ENCODE measurements around the gene RAB3C.
A peak's percentile ranks its signal among the peaks of the same experiment; 100 is the strongest.
"Not testable (repeated sequence)": the region's sequence is repeated elsewhere in the genome, so short reads cannot be mapped to it uniquely, and the experiment has no call there.

Gene RAB3C
- total RNA-seq: 0 to 0.14 reads per million in 2 donors

GRCh38 chr5:58582803-58583491 is at the start of gene RAB3C:
Gene RAB3C (plus strand): TSS chr5:58583075. CDS start chr5:58583209, 134 bp downstream.
- DNase-seq: peak; percentile 3

- not testable (repeated sequence) for DNase-seq
Observed at GRCh38 chr5:58541935-58542334, 40.9 kb upstream of the RAB3C start.

GRCh38 chr5:58542709-58543108 is 40.2 kb upstream of the RAB3C start:
- DNase-seq: no peak

- DNase-seq: no peak
Observed at GRCh38 chr5:58543723-58544122, 39.2 kb upstream of the RAB3C start.

GRCh38 chr5:58544195-58544594 is 38.7 kb upstream of the RAB3C start:
- DNase-seq: no peak

- no peak for DNase-seq
Observed at GRCh38 chr5:58544926-58545325, 37.9 kb upstream of the RAB3C start.

- DNase-seq: no peak
Observed at GRCh38 chr5:58545912-58546311, 37.0 kb upstream of the RAB3C start.

GRCh38 chr5:58548068-58548467 is 34.8 kb upstream of the RAB3C start:
- no peak for DNase-seq

- DNase-seq: no peak
Observed at GRCh38 chr5:58551492-58551891, 31.4 kb upstream of the RAB3C start.

- not testable (repeated sequence) for DNase-seq
Observed at GRCh38 chr5:58557665-58558338, 25.1 kb upstream of the RAB3C start.

- DNase-seq: not testable (repeated sequence)
Observed at GRCh38 chr5:58563016-58563700, 19.7 kb upstream of the RAB3C start.

- DNase-seq: not testable (repeated sequence)
Observed at GRCh38 chr5:58564043-58564832, 18.6 kb upstream of the RAB3C start.

- no peak for DNase-seq
Observed at GRCh38 chr5:58565033-58565432, 17.8 kb upstream of the RAB3C start.

- DNase-seq: no peak
Observed at GRCh38 chr5:58571501-58571900, 11.4 kb upstream of the RAB3C start.

GRCh38 chr5:58572973-58573372 is 9.9 kb upstream of the RAB3C start:
- not testable (repeated sequence) for DNase-seq

GRCh38 chr5:58579781-58580180 is 3.1 kb upstream of the RAB3C start:
- DNase-seq: no peak

- DNase-seq: no peak
Observed at GRCh38 chr5:58582019-58582802, 664 bp upstream of the RAB3C start.

GRCh38 chr5:58595952-58596351 is 13.1 kb downstream of the RAB3C start:
- DNase-seq: no peak

GRCh38 chr5:58598440-58598839 is 15.6 kb downstream of the RAB3C start:
- no peak for DNase-seq

- no peak for DNase-seq
Observed at GRCh38 chr5:58599217-58599616, 16.3 kb downstream of the RAB3C start.

GRCh38 chr5:58600613-58601012 is 17.7 kb downstream of the RAB3C start:
- not testable (repeated sequence) for DNase-seq

GRCh38 chr5:58602889-58603288 is 20.0 kb downstream of the RAB3C start:
- not testable (repeated sequence) for DNase-seq
